T-helper 2 cell (primary cell): ENCODE results near the gene CMIP.

Experiments used
- DNase-seq, 5 experiments: peaks; one replicate each; pipeline versions ENCODE4 v3.0.0 to v3.0.0-alpha.2; 2012 to 2022

Gene CMIP

GRCh38 chr16:81627024-81627423 lies 182.4 kb downstream of the CMIP start:
- peak in 1 of 5 experiments; percentile 66 for DNase-seq

GRCh38 chr16:81627729-81628244 lies 183.2 kb downstream of the CMIP start:
- DNase-seq, result no peak

GRCh38 chr16:81629034-81629802 lies 184.6 kb downstream of the CMIP start:
- no peak for DNase-seq

- no peak for DNase-seq
Observed at GRCh38 chr16:81629896-81630634, 185.5 kb downstream of the CMIP start.

- DNase-seq, result no peak
Observed at GRCh38 chr16:81630635-81631031, 186.0 kb downstream of the CMIP start.

- DNase-seq, result peak in 4 of 5 experiments; percentile 51 to 85 (median 67)
Observed at GRCh38 chr16:81632392-81633146, 188.0 kb downstream of the CMIP start.

GRCh38 chr16:81633147-81633619 lies 188.6 kb downstream of the CMIP start:
- DNase-seq, result no peak

GRCh38 chr16:81633680-81634379 lies 189.2 kb downstream of the CMIP start:
- no peak for DNase-seq

GRCh38 chr16:81634380-81635062 lies 189.9 kb downstream of the CMIP start:
- no peak for DNase-seq

- DNase-seq, result no peak
Observed at GRCh38 chr16:81635063-81635937, 190.7 kb downstream of the CMIP start.

- DNase-seq, result no peak
Observed at GRCh38 chr16:81636298-81636993, 191.8 kb downstream of the CMIP start.

- DNase-seq, result no peak
Observed at GRCh38 chr16:81637336-81638235, 193.0 kb downstream of the CMIP start.

- no peak for DNase-seq
Observed at GRCh38 chr16:81638286-81638945, 193.8 kb downstream of the CMIP start.

GRCh38 chr16:81639348-81639747 lies 194.7 kb downstream of the CMIP start:
- DNase-seq, result no peak

GRCh38 chr16:81639931-81640680 lies 195.5 kb downstream of the CMIP start:
- DNase-seq, result no peak

- DNase-seq, result no peak
Observed at GRCh38 chr16:81640681-81641070, 196.1 kb downstream of the CMIP start.

GRCh38 chr16:81641395-81642106 lies 196.9 kb downstream of the CMIP start:
- no peak for DNase-seq
